AG04450 (cell line): Measurements from ENCODE around the gene CIT. TPM values are rescaled to one million over a fixed set of nuclear protein-coding genes. Genes with fewer than 3 reads are reported as not detected.

Experiments
- CTCF ChIA-PET: fragments of 300-600, 350-600 bp; formaldehyde crosslinking; extraction: SDS; loops from one replicate; lab custom pipeline; 2022; ENCODE audit warnings: antibody characterized with exemption, inconsistent platforms; lab: Charles Lee
- POLR2A ChIA-PET: fragments of 350-600 bp; formaldehyde crosslinking; extraction: SDS; loops from one replicate; lab custom pipeline; 2021; ENCODE audit warnings: antibody characterized with exemption, inconsistent platforms; lab: Yijun Ruan, JAX
- DNase-seq: peaks from one replicate; pipeline ENCODE4 v3.0.0-alpha.2; 2011; ENCODE audit warnings: low read depth, low spot score
- H3K27ac ChIP-seq: one replicate; pipeline ENCODE4 v1.5.1; 2012; ENCODE audit warnings: low read depth, low read length, control low read depth
- H3K27me3 ChIP-seq: one replicate; pipeline ENCODE4 v1.6.0; 2012; ENCODE audit warnings: low read length; ENCODE audit not compliant: control insufficient read depth, insufficient read depth
- H3K4me3 ChIP-seq: 2 replicates; pipeline ENCODE4 v1.5.1; 2011; ENCODE audit warnings: mild to moderate bottlenecking, low read depth, low read length, control low read depth
- H3K9me3 ChIP-seq: 2 replicates; pipeline ENCODE4 v1.5.1; 2012; ENCODE audit warnings: low read length; ENCODE audit not compliant: control insufficient read depth, insufficient read depth
- polyA plus RNA-seq: library from polyadenylated mRNA; depleted of rRNA; stranded (reverse); fragments of >200 nt; gene quantifications from 2 replicates; pipeline ENCODE4 v1.2.3, GENCODE V29; 2011
- TF ChIP-seq, protein P1 (sequence below): IDR thresholded peaks from 2 replicates; pipeline ENCODE4 v1.5.1; 2011; ENCODE audit warnings: low read depth, low read length, control low read depth, inconsistent platforms

Gene CIT
- polyA plus RNA-seq, 1 experiment, result 6.0 TPM

- no peak overlapping the region for H3K27ac ChIP-seq
- TF ChIP-seq, protein P1, sequence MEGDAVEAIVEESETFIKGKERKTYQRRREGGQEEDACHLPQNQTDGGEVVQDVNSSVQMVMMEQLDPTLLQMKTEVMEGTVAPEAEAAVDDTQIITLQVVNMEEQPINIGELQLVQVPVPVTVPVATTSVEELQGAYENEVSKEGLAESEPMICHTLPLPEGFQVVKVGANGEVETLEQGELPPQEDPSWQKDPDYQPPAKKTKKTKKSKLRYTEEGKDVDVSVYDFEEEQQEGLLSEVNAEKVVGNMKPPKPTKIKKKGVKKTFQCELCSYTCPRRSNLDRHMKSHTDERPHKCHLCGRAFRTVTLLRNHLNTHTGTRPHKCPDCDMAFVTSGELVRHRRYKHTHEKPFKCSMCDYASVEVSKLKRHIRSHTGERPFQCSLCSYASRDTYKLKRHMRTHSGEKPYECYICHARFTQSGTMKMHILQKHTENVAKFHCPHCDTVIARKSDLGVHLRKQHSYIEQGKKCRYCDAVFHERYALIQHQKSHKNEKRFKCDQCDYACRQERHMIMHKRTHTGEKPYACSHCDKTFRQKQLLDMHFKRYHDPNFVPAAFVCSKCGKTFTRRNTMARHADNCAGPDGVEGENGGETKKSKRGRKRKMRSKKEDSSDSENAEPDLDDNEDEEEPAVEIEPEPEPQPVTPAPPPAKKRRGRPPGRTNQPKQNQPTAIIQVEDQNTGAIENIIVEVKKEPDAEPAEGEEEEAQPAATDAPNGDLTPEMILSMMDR, result no peak
- CTCF ChIA-PET, result interaction anchor here (0.8 kb wide), 1 partner anchor 29 kb away, joined by 3 read pairs; no protein-coding TSS in a partner anchor
- no peak overlapping the region for H3K4me3 ChIP-seq
- H3K27me3 ChIP-seq, result no peaks in the 10 kb centered on the region
- POLR2A ChIA-PET, result interaction anchor here (0.6 kb wide), 1 partner anchor 1394 kb away, joined by 3 read pairs; no protein-coding TSS in a partner anchor
- no peaks in the 10 kb centered on the region for H3K9me3 ChIP-seq
- no peak for DNase-seq
Measured at GRCh38 chr12:119751961-119752360, 125.2 kb downstream of the CIT start.

- TF ChIP-seq, protein P1, result no peak
- ChIA-PET POLR2A (no interaction called here), CTCF (interaction anchor here (0.8 to 1.4 kb wide), 2 partner anchors 30 to 82 kb away, joined by 3 to 4 read pairs; partner anchors contain the start of gene PRKAB1)
- H3K9me3 ChIP-seq, result no peaks in the 10 kb centered on the region
- DNase-seq, result no peak
- no peak overlapping the region for H3K4me3 ChIP-seq
- H3K27me3 ChIP-seq, result no peaks in the 10 kb centered on the region
- H3K27ac ChIP-seq, result no peak overlapping the region
Measured at GRCh38 chr12:119749666-119750065, 127.5 kb downstream of the CIT start.

DNA sequence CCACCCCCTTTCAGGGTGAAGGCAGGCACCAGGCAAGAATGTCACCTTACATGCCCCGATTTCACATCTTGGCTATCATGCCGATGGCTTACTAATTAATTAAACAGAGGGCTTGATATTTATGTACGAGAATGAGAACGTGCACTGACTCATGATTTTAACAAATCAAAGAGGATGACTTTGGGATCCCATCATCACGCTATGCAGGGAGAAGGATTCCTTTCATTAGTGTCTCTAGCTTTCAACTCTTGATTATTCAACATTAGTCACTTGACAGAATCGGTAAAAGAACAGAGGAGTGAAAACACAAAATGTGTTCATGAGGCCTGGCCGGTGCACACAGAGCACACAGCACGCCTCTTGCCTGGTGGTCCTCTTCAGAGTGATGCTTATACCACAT, 128.6 kb downstream of the CIT start:
- CTCF ChIA-PET, result interaction anchor here (1.4 kb wide), 1 partner anchor 81 kb away, joined by 4 read pairs; the partner anchor contains the start of gene PRKAB1
- TF ChIP-seq, protein P1, result no peak
- no peak for DNase-seq
- Histone ChIP-seq H3K4me3 (no peak overlapping the region), H3K27me3 (no peaks in the 10 kb centered on the region), H3K9me3 (peaks cover 4% of the 10 kb centered on the region), H3K27ac (no peak overlapping the region)
- POLR2A ChIA-PET, result no interaction called here

GRCh38 chr12:119746169-119746568, 131.0 kb downstream of the CIT start:
- CTCF ChIA-PET, result no interaction called here
- POLR2A ChIA-PET, result no interaction called here
- Histone ChIP-seq H3K27me3 (no peaks in the 10 kb centered on the region), H3K9me3 (peaks cover 4% of the 10 kb centered on the region), H3K27ac (no peak overlapping the region), H3K4me3 (no peak overlapping the region)
- DNase-seq, result no peak
- TF ChIP-seq, protein P1, result no peak

- ChIA-PET CTCF (interaction anchor here (1.5 kb wide), 1 partner anchor 35 kb away, joined by 8 read pairs; no protein-coding TSS in a partner anchor), POLR2A (no interaction called here)
- no peak overlapping the region for H3K4me3 ChIP-seq
- H3K9me3 ChIP-seq, result peaks cover 4% of the 10 kb centered on the region
- H3K27ac ChIP-seq, result no peak overlapping the region
- no peaks in the 10 kb centered on the region for H3K27me3 ChIP-seq
- TF ChIP-seq, protein P1, result no peak
- no peak for DNase-seq
Measured at GRCh38 chr12:119744900-119745606, 132.1 kb downstream of the CIT start.
